Stimulated activated CD4-positive, alpha-beta T cell treated with anti-CD3 and anti-CD28 coated beads, Interleukin-1b, Interleukin-23, amount 100 ng/mL, for 1 hour (primary cell): ENCODE data around the gene RNF149.
"Not testable (repeated sequence)": the region's sequence is repeated elsewhere in the genome, so short reads cannot be mapped to it uniquely, and the experiment has no call there.

Source experiments
- DNase-seq, 2 donors: peaks; one replicate each; pipeline ENCODE4 v3.0.0-alpha.2; 2020; ENCODE audit warnings: low read depth in 2 of 2

The RNF149 gene

DNA sequence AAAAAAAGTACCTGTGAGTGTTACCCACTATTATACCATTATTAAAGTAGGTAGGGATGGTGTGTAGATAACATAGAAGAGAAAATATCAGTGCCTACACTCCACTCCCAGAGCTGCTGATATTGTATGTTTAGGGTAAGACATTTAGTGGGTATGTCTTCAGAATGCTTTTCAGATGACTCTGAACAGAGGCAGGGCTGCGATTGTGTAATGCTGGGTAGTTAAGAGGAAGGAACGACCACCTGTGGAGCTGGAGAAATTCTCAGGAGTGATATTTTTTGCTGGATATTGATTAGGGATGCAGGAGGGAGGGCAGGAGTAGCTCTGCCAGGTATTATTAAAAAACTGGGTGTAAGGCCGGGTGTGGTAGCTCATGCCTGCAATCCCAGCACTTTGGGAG lies 53.0 kb downstream of the RNF149 start:
- DNase-seq = no peak

GRCh38 chr2:101253703-101254450 lies 54.6 kb downstream of the RNF149 start:
- no peak for DNase-seq

- peak; percentile 32 to 38 for DNase-seq
Observed at GRCh38 chr2:101253013-101253702, 55.3 kb downstream of the RNF149 start.

DNA sequence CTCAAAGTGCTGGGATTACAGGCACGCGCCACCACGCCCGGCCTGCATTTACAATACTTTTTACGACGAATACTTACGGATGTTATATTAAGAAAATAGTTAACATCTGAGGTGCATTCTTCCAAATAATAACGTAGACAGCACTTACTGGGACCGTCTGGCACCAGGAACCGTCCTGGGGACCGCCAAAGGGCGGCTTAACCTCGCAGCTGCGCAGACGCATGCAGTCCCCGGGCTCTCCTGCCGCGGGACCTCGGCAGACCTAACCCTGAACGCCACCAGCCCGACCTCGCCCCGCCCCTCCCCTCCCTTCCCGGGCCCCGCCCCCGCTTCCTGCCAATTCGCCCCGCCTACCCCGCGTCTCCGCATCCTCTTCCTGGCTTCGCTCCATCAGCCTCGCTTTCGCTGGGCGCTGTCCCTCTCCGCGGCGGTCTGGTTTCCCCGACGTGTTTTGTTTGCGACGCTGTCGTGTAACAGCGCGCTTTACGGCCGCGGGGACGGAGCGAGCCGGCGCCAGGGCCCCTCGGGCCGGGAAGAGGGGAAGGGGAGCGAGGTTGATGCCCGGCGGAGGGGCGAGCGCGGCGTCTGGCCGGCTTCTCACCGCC lies 56.0 kb downstream of the RNF149 start, which contains the start of gene CNOT11:
Gene CNOT11 (plus strand): TSS at position 479 of the 605 bp plus-strand sequence. CDS start 79 bp downstream, at position 558.
- peak; percentile 98 to 99 for DNase-seq

DNA sequence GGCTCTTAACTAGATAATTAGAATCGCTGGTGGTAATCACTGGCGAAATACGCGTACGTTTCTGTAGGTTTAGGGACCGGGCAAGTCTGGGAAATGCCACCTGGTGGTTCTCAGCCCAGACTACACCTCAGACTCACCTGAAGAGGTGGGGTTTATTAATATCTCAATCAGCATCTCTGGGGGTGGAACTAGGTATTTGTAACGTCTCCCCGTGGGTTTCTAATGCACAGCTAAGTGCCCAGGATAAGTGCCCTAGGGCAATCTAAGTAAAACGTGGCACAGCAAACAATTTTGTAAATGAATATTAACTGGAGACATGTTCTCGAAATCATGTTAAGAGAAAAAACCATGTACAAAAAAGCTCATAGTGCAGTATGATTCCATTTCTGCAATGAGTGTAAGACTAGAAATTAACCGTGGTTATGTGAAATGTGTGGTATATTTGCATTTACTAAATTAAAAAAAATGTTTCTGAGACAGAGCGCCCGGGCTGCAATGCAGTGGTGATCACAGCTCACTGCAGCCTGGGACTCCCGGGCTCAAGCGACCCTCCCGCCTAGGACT lies 56.6 kb downstream of the RNF149 start:
- DNase-seq = no peak

GRCh38 chr2:101251246-101251781 lies 57.2 kb downstream of the RNF149 start:
- not testable (repeated sequence) for DNase-seq

DNA sequence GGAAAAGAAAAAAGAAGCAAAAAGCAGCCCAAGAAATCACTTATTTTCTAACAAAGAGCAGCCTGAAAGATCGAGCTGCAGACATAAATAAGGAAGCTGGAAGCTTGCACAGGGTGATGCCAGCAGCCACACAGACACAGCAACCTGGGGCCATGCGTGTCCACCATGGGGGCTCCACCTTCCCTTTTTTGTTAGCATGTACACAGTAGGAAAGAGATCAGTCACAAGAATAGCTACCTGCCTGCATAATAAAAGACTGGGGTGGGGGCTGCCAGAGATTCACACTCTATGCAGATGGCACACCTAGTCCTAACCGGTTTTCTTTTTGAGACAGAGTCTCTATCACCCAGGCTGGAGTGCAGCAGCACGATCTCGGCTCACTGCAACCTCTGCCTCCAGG lies 58.7 kb downstream of the RNF149 start:
- DNase-seq = no peak

DNA sequence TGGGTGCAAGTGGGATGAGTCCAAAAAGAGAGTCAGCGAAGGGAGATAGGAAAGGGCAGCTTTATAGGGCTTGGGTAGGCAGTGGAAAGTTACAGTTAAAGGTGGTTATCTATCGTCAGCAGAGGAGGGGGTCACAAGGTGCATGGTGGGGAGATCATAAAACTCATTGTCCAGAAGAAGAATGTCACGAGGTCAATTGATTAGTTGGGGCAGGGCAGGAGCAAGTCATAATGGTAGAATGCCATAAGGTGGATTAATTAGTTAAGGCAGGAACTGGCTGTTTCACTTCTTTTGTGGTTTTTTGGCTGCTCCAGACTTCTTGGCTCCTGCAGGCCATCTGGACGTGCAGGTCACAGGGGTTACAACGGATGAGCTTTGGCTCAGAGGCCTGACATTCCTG lies 59.7 kb downstream of the RNF149 start:
- DNase-seq = not testable (repeated sequence)

- not testable (repeated sequence) for DNase-seq
Observed at GRCh38 chr2:101245468-101245867, 63.0 kb downstream of the RNF149 start.

DNA sequence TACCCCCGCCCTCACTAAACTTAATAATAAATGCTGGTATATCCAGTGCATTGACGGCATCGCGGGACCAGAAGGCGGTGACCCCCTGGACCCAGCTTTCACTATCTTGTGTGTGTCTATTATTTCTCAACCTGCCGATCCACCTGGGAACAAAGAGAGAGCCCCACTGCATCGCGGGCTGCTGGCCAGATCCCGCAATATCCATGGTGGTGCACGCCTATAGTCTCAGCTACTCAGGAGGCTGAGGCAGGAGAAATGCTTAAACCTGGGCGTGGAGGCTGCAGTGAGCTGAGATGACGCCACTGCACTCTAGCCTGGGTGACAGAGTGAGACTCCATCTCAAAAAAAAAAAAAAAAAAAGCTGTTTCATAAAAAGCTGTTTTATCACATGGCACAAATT lies 63.6 kb downstream of the RNF149 start:
- DNase-seq = not testable (repeated sequence)

GRCh38 chr2:101244373-101244772 lies 64.1 kb downstream of the RNF149 start:
- not testable (repeated sequence) for DNase-seq

- DNase-seq = no peak
Observed at GRCh38 chr2:101241158-101241557, 67.3 kb downstream of the RNF149 start.

- not testable (repeated sequence) for DNase-seq
Observed at GRCh38 chr2:101240694-101241093, 67.8 kb downstream of the RNF149 start.

DNA sequence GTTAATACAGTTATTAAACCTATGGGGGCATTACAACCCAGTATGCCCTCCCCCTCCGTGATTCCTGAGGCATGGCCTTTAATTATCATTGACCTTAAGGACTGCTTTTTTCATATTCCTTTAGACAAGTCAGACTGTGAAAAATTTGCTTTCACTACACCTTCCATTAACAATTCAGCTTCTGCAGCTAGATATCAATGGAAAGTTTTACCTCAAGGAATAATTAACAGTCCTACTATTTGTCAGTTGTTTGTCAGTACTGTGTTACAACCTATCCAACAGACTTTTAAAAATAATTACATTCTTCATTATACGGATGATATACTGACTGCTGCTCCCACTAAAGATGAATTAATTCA lies 68.8 kb downstream of the RNF149 start:
- DNase-seq = not testable (repeated sequence)

GRCh38 chr2:101238930-101239759 lies 69.4 kb downstream of the RNF149 start:
- no peak for DNase-seq

- DNase-seq = not testable (repeated sequence)
Observed at GRCh38 chr2:101237944-101238343, 70.6 kb downstream of the RNF149 start.

DNA sequence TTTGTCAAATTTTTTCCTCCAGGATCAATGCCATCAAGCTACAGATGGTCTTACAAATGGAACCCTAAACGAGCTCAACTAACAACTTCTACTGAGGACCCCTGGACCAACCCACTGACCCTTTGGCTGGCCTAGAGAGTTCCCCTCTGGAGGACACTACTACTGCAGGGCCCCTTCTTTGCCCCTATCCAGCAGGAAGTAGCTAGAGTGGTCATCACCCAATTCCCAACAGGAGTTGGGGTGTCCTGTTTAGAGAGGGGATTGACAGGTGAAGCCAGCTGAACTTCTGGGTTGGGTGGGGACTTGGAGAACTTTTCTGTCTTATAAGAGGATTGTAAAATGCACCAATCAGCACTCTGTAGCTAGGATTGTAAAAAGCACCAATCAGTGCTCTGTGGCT lies 72.5 kb downstream of the RNF149 start:
- DNase-seq = not testable (repeated sequence)

GRCh38 chr2:101234169-101234938 lies 74.1 kb downstream of the RNF149 start:
- DNase-seq = no peak

- DNase-seq = no peak
Observed at GRCh38 chr2:101232770-101233169, 75.7 kb downstream of the RNF149 start.

GRCh38 chr2:101231937-101232730 lies 76.4 kb downstream of the RNF149 start:
- no peak for DNase-seq
